ENCODE data around the gene ELOVL5.

Gene ELOVL5

DNA sequence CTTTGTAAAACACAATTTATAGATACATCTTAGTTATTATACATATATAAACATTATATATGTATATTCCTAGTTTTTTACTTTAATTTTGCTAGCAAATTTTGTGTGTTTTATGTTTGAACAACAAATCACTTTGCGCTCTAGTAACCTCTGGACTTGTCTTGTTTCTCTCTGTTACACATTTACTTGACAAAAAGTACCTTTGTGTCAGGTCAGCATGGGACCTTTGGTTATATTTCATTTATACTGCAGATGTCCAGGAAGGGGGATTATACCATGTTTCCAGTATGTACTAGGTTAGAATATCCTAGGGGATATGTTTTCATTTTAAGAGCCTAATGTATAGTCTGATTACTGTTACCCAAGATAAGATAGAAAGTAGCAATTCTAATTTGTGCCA, 28.5 kb upstream of the ELOVL5 start:
- DNase-seq (ENCODE audit: low read depth, low spot score) = no peak
- Histone ChIP-seq H3K4me3 (ENCODE audit: low read length) (no peak overlapping the region), H3K4me1 (ENCODE audit: control insufficient read depth, insufficient read depth, low read length) (no peaks in the 10 kb centered on the region), H3K27me3 (ENCODE audit: control insufficient read depth, insufficient read depth, low read length) (no peaks in the 10 kb centered on the region), H3K27ac (ENCODE audit: low read length) (no peak overlapping the region), H3K36me3 (ENCODE audit: control insufficient read depth, insufficient read depth, low read length) (no peaks in the 10 kb centered on the region), H3K9me3 (ENCODE audit: control insufficient read depth, insufficient read depth, low read length) (no peaks in the 10 kb centered on the region; the same call in 1 of the 2 replicates)
- no CpG with 5 or more reads among the region's 1 CpG for WGBS (ENCODE audit: insufficient coverage, insufficient read length)

DNA sequence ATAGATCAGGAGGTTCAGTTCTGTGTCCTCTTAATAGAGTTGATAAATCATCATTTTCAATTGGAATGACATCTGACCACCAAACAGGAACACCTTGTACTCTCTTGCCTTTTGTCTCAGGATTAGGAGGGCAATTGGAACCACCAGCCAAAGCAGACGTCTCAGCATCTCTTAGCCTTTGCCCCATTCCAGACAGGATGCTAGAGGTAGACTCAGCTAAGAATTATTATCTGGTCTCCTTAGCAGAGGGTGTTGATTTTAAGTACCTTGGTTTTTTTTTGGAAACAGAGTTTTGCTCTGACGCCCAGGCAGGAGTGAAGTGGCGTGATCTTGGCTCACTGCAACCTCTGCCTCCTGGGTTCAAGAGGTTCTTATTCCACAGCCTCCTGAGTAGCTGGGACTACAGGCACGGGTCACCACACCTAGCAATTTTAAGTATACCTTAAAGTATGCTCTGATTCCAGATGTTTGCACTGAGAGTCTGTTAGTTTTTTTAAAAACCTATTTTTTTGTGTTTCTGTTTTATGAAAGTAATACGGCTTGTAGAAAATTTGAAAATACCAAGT, 28.0 kb upstream of the ELOVL5 start:
- DNase-seq (ENCODE audit: low read depth, low spot score) = no peak
- Histone ChIP-seq H3K36me3 (ENCODE audit: control insufficient read depth, insufficient read depth, low read length) (no peaks in the 10 kb centered on the region), H3K9me3 (ENCODE audit: control insufficient read depth, insufficient read depth, low read length) (no peaks in the 10 kb centered on the region; the same call in 1 of the 2 replicates), H3K27ac (ENCODE audit: low read length) (no peak overlapping the region), H3K4me3 (ENCODE audit: low read length) (no peak overlapping the region), H3K4me1 (ENCODE audit: control insufficient read depth, insufficient read depth, low read length) (no peaks in the 10 kb centered on the region), H3K27me3 (ENCODE audit: control insufficient read depth, insufficient read depth, low read length) (no peaks in the 10 kb centered on the region)
- no CpG with 5 or more reads among the region's 5 CpGs for WGBS (ENCODE audit: insufficient coverage, insufficient read length)

DNA sequence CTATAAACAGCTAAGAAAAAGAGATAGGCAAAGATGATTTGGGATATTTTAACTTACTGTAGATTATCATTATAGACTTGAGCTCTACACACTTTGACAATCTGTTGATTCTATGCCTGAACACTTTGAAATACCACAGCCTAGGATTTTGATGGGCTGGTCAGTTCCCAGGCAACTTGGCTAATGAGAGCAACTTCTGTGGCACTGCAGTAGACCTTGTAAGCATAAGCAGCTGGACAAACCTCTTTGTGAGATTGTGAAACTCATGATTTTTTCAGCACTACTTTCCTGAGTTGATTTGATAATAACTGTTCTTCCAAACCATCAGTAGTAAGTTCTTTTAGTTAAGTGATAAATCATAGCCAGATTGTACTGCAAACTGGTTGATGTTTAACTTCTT, 27.1 kb upstream of the ELOVL5 start:
- no peaks in the 10 kb centered on the region for H3K9me3 ChIP-seq (ENCODE audit: control insufficient read depth, insufficient read depth, low read length)
- H3K27ac ChIP-seq (ENCODE audit: low read length) = no peak overlapping the region
- no peaks in the 10 kb centered on the region for H3K36me3 ChIP-seq (ENCODE audit: control insufficient read depth, insufficient read depth, low read length)
- H3K4me1 ChIP-seq (ENCODE audit: control insufficient read depth, insufficient read depth, low read length) = no peaks in the 10 kb centered on the region
- H3K4me3 ChIP-seq (ENCODE audit: low read length) = no peak overlapping the region
- no peak for DNase-seq (ENCODE audit: low read depth, low spot score)
- H3K27me3 ChIP-seq (ENCODE audit: control insufficient read depth, insufficient read depth, low read length) = no peaks in the 10 kb centered on the region

DNA sequence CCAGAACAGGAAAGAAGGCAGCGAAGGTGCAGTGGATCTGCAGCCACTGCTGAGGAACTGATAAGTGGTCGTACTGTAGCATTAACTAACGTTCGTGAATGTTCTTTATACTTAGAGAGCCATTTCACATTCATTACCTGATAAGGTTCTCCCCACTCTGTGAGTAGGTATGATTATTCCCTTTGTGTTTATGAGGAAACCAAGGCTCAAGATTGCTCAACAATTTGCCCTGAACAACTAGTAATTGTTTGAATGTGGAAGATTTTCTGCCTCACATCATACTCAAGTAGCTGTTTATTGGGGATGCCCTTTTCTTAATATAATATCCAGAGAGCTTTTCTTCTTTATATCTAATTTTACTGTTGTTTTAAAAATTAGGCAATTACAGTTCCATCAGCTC, 24.9 kb upstream of the ELOVL5 start:
- H3K36me3 ChIP-seq (ENCODE audit: control insufficient read depth, insufficient read depth, low read length) = no peaks in the 10 kb centered on the region
- no peaks in the 10 kb centered on the region for H3K4me1 ChIP-seq (ENCODE audit: control insufficient read depth, insufficient read depth, low read length)
- H3K27me3 ChIP-seq (ENCODE audit: control insufficient read depth, insufficient read depth, low read length) = no peaks in the 10 kb centered on the region
- no peak for DNase-seq (ENCODE audit: low read depth, low spot score)
- no peak overlapping the region for H3K4me3 ChIP-seq (ENCODE audit: low read length)
- H3K9me3 ChIP-seq (ENCODE audit: control insufficient read depth, insufficient read depth, low read length) = no peaks in the 10 kb centered on the region
- WGBS (ENCODE audit: insufficient coverage, insufficient read length) = no CpG with 5 or more reads among the region's 4 CpGs
- no peak overlapping the region for H3K27ac ChIP-seq (ENCODE audit: low read length)

DNA sequence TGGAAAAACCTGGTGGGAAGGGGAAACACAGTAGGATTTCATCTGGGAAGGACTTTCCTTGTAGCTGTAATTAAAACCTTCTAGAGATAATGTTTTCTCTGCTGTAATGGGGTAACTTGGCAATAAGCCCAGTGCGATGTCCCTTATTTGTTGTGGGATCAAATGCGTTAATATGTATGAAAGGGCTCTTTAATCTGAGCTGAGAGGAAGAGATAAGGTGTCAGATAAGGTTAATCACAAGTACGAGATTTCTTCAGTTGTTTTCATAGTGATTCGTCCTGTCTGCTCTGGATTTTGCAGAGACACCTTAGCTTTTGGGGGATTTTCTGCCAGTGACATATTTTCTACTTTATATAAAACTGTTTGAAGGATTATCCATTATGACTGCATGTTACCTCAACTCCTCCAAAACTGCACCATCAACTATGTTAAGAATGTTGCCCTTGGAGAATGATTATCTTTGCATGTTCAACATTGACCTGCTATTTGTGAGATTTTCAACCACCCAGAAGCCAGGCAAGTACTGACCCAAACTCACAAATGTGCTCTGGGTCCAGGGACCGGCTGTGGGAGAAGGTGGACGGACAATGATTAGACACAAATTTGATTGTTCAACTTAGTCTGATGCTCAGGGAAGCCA, 21.2 kb upstream of the ELOVL5 start:
- no peaks in the 10 kb centered on the region for H3K4me1 ChIP-seq (ENCODE audit: control insufficient read depth, insufficient read depth, low read length)
- WGBS (ENCODE audit: insufficient coverage, insufficient read length) = no CpG with 5 or more reads among the region's 6 CpGs

DNA sequence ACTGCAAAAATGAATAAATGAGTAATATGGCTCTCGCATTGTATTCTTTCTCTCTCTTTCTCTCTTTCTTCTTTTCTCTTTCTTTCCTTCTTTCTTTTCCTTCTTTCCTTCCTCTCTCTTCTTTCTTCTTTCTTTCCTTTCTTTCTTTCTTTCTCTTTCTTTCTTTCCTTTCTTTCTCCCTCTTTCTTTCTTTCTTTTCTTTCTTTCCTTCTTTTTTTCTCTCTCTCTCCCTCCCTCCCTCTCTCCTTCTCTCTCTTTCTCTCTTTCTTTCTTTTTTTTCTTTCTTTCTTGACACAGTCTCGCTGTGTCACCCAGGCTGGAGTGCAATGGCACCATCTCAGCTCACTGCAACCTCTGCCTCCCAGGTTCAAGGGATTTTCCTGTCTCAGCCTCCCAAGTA, 20.3 kb upstream of the ELOVL5 start:
- no CpG with 5 or more reads among the region's 2 CpGs for WGBS (ENCODE audit: insufficient coverage, insufficient read length)
- DNase-seq (ENCODE audit: low read depth, low spot score) = no peak
- no peak overlapping the region for H3K4me3 ChIP-seq (ENCODE audit: low read length)
- H3K4me1 ChIP-seq (ENCODE audit: control insufficient read depth, insufficient read depth, low read length) = no peaks in the 10 kb centered on the region
- no peaks in the 10 kb centered on the region for H3K27me3 ChIP-seq (ENCODE audit: control insufficient read depth, insufficient read depth, low read length)
- no peaks in the 10 kb centered on the region for H3K36me3 ChIP-seq (ENCODE audit: control insufficient read depth, insufficient read depth, low read length)
- no peak overlapping the region for H3K27ac ChIP-seq (ENCODE audit: low read length)
- H3K9me3 ChIP-seq (ENCODE audit: control insufficient read depth, insufficient read depth, low read length) = no peaks in the 10 kb centered on the region

More for the DNA sequence above, 21.2 kb upstream of the ELOVL5 start:
- Histone ChIP-seq H3K9me3 (ENCODE audit: control insufficient read depth, insufficient read depth, low read length) (no peaks in the 10 kb centered on the region), H3K36me3 (ENCODE audit: control insufficient read depth, insufficient read depth, low read length) (no peaks in the 10 kb centered on the region), H3K4me3 (ENCODE audit: low read length) (no peak overlapping the region), H3K27me3 (ENCODE audit: control insufficient read depth, insufficient read depth, low read length) (no peaks in the 10 kb centered on the region), H3K27ac (ENCODE audit: low read length) (no peak overlapping the region)
- no peak for DNase-seq (ENCODE audit: low read depth, low spot score)

DNA sequence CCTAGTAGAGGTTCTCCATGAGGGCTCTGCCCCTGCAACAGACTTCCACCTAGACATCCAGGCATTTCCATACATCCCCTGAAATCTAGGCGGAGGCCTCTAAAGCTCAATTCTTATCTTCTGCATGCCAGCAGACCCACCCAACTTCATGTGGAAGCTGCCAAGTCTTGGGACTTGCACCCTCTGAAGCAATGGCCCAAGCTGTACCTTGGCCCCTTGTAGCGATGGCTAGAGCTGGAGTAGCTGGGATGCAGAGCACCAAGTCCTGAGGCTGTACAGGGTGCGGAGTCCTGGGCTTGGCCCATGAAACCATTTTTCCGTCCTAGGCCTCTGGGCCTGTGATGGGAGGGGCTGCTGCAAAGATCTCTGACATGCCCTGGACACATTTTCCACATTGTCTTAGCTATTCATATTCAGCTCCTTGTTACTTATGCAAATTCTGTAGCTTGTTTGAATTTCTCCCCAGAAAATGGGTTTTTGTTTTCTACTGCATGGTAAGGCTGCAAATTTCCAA, 17.4 kb upstream of the ELOVL5 start:
- no peaks in the 10 kb centered on the region for H3K4me1 ChIP-seq (ENCODE audit: control insufficient read depth, insufficient read depth, low read length)
- H3K27ac ChIP-seq (ENCODE audit: low read length) = no peak overlapping the region
- WGBS (ENCODE audit: insufficient coverage, insufficient read length) = no CpG with 5 or more reads among the region's 4 CpGs
- H3K9me3 ChIP-seq (ENCODE audit: control insufficient read depth, insufficient read depth, low read length) = no peaks in the 10 kb centered on the region
- H3K4me3 ChIP-seq (ENCODE audit: low read length) = no peak overlapping the region
- DNase-seq (ENCODE audit: low read depth, low spot score) = no peak
- H3K27me3 ChIP-seq (ENCODE audit: control insufficient read depth, insufficient read depth, low read length) = no peaks in the 10 kb centered on the region
- H3K36me3 ChIP-seq (ENCODE audit: control insufficient read depth, insufficient read depth, low read length) = no peaks in the 10 kb centered on the region

DNA sequence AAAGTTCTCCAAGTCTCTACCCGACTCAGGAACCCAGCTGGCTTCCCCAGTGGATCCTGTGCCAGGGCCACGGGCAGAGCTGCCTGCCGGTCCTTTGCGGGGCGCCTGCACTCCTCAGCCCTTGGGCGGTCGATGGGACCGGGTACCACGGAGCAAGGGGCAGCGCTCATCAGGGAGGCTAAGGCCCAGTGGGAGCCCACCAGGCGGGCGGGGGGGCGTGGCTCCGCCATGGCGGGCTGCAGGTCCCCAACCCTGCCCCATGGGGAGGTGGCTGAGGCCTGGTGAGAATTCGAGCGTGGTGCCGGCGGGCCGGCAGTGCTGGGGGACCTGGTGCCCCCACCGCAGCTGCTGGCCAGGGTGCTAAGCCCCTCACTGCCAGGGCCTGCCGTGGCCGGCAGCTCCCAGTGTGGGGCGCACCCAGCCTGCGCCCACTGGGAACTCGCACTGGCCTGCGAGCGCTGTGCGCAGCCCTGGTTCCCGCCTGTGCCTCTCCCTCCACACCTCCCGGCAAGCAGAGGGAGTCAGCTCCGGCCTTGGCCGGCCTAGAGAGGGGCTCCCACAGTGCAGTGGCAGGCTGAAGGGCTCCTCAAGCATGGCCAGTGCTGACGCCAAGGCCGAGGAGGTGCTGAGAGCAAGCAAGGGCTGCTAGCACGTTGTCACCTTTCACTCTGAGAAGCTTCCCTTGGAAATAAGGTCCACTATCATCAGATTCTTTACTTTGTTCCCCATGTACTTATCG, 14.8 kb upstream of the ELOVL5 start:
- no peak overlapping the region for H3K4me3 ChIP-seq (ENCODE audit: low read length)
- WGBS (ENCODE audit: insufficient coverage, insufficient read length) = no CpG with 5 or more reads among the region's 37 CpGs
- H3K36me3 ChIP-seq (ENCODE audit: control insufficient read depth, insufficient read depth, low read length) = no peaks in the 10 kb centered on the region
- H3K27ac ChIP-seq (ENCODE audit: low read length) = no peak overlapping the region
- no peaks in the 10 kb centered on the region for H3K27me3 ChIP-seq (ENCODE audit: control insufficient read depth, insufficient read depth, low read length)
- no peaks in the 10 kb centered on the region for H3K9me3 ChIP-seq (ENCODE audit: control insufficient read depth, insufficient read depth, low read length)
- H3K4me1 ChIP-seq (ENCODE audit: control insufficient read depth, insufficient read depth, low read length) = no peaks in the 10 kb centered on the region
- no peak for DNase-seq (ENCODE audit: low read depth, low spot score)

GRCh38 chr6:53361549-53362031, 12.8 kb upstream of the ELOVL5 start:
- Histone ChIP-seq H3K9me3 (ENCODE audit: control insufficient read depth, insufficient read depth, low read length) (no peaks in the 10 kb centered on the region), H3K4me3 (ENCODE audit: low read length) (no peak overlapping the region), H3K27me3 (ENCODE audit: control insufficient read depth, insufficient read depth, low read length) (no peaks in the 10 kb centered on the region), H3K36me3 (ENCODE audit: control insufficient read depth, insufficient read depth, low read length) (no peaks in the 10 kb centered on the region), H3K27ac (ENCODE audit: low read length) (no peak overlapping the region), H3K4me1 (ENCODE audit: control insufficient read depth, insufficient read depth, low read length) (peaks cover 1% of the 10 kb centered on the region; the same call in 1 of the 2 replicates)
- no CpG with 5 or more reads among the region's 4 CpGs for WGBS (ENCODE audit: insufficient coverage, insufficient read length)
- DNase-seq (ENCODE audit: low read depth, low spot score) = no peak

DNA sequence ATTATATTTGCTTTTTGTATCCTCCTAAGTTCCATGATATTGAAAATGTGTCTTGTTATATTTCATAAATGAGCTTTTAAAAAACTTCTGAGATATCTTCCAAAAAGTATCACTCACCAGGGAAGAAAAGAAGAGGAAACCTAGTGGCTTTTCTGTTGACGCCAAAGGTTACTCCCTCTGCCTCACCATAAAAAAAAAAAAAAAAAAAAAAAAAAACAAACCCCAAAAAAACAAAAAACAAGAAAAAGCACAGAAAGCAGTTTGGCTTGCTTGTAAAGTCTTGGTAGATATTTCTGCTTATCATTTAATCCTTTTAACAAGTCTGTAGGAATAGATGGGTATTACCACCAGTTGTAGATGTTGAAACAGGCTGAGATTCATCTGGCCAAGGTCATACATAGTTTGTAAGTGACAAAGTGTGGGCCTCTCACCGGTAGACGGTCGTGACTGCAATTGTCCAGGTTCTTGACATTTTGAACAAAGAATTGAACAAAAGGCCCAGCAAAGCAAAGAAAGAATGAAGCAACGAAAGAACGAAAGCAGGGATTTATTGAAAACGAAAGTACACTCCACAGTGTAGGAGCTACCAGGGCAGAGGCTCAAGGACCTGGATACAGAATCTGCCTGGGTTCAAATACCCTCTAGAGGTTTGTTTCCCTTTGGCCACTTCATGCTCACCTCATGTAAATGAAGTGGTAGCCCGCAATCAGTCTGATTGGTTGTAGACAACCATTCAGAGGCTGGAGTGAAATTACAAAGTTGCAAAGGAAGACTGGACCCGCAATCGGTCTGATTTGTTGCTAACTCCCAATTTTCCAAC, 11.6 kb upstream of the ELOVL5 start:
- no peaks in the 10 kb centered on the region for H3K36me3 ChIP-seq (ENCODE audit: control insufficient read depth, insufficient read depth, low read length)
- H3K4me1 ChIP-seq (ENCODE audit: control insufficient read depth, insufficient read depth, low read length) = peaks cover 1% of the 10 kb centered on the region; the same call in 1 of the 2 replicates
- DNase-seq (ENCODE audit: low read depth, low spot score) = no peak
- no peak overlapping the region for H3K4me3 ChIP-seq (ENCODE audit: low read length)
- no peak overlapping the region for H3K27ac ChIP-seq (ENCODE audit: low read length)
- no peaks in the 10 kb centered on the region for H3K27me3 ChIP-seq (ENCODE audit: control insufficient read depth, insufficient read depth, low read length)
- WGBS (ENCODE audit: insufficient coverage, insufficient read length) = no CpG with 5 or more reads among the region's 10 CpGs
- H3K9me3 ChIP-seq (ENCODE audit: control insufficient read depth, insufficient read depth, low read length) = no peaks in the 10 kb centered on the region
